HepG2 (cell line): ENCODE data around the gene ATP8A1. TPM values are rescaled to one million over a fixed set of nuclear protein-coding genes. Genes with fewer than 3 reads are reported as not detected.

Experiments
- ATAC-seq: fragments of 200-7000 bp; cut with Tn5 transposase; 3 replicates; pipeline ENCODE4 v1.9.1; 2020; ENCODE audit warnings: mild to moderate bottlenecking, moderate library complexity
- BruUV-seq: library from RNA; stranded (reverse); fragments of 400-500 nt; replicated peaks from 2 replicates; lab custom pipeline; 2021; lab: Mats Ljungman, UMichigan
- CTCF ChIA-PET: fragments of 300-600 bp; formaldehyde crosslinking; extraction: SDS; loops from one replicate; lab custom pipeline; 2021; ENCODE audit warnings: low total read pairs, inconsistent platforms, low intra/inter-chr PET ratio; lab: Yijun Ruan, JAX
- POLR2A ChIA-PET: fragments of 350-600 bp; sonication (Branson Sonifier 250); formaldehyde crosslinking; loops from one replicate; lab custom pipeline; 2020; ENCODE audit warnings: antibody characterized with exemption, inconsistent platforms; lab: Yijun Ruan, JAX
- DNase-seq: peaks from one replicate; pipeline ENCODE4 v3.0.0-alpha.2; 2015; ENCODE audit warnings: low spot score
- FAIRE-seq: peaks from 3 replicates; lab custom pipeline; 2011; peaks lifted over from hg19 to GRCh38; lab: Jason Lieb, UNC
- H2AFZ ChIP-seq: one replicate; pipeline ENCODE4 v1.6.1; 2011; ENCODE audit warnings: low read length, inconsistent platforms
- H3K27ac ChIP-seq: fragments of 300-600 bp; 3 replicates; pipeline ENCODE4 v1.8.0; 2011; ENCODE audit warnings: mixed run types, mild to moderate bottlenecking, mixed read lengths, low read length, inconsistent platforms; ENCODE audit not compliant: insufficient read depth; ENCODE audit errors: extremely low read length
- H3K27me3 ChIP-seq, 2 experiments: fragments of 200-600 bp in 1 of 2; 2 replicates in 1 of 2; 3 replicates in 1 of 2; pipeline versions ENCODE4 v1.6.0 to v1.8.0; 2011; ENCODE audit warnings: low read length in 2 of 2, mild to moderate bottlenecking in 2 of 2, moderate library complexity in 2 of 2, inconsistent platforms in 1 of 2; ENCODE audit not compliant: insufficient read depth in 2 of 2, control insufficient read depth in 1 of 2
- H3K36me3 ChIP-seq, 2 experiments: fragments of 200-600 bp in 1 of 2; replicated peaks in 1 of 2; 2 replicates in 1 of 2; 3 replicates in 1 of 2; pipeline versions ENCODE4 v1.5.1 to v1.8.0; 2011; ENCODE audit warnings: low read length in 2 of 2, inconsistent platforms in 1 of 2; ENCODE audit not compliant: insufficient read depth in 2 of 2, control insufficient read depth in 1 of 2
- H3K4me1 ChIP-seq: 2 replicates; pipeline ENCODE4 v1.5.1; 2012; ENCODE audit warnings: low read length, inconsistent platforms; ENCODE audit not compliant: insufficient read depth
- H3K4me2 ChIP-seq: 2 replicates; pipeline ENCODE4 v1.6.0; 2011; ENCODE audit warnings: low read depth, low read length, inconsistent platforms
- H3K4me3 ChIP-seq, 3 experiments: fragments of 200-600 bp in 1 of 3; sonication (generic), shearing (Covaris generic) in 1 of 3; replicated peaks in 1 of 3; 2 replicates each; pipeline ENCODE4 v1.5.1; 2011 to 2016; ENCODE audit warnings: low read length in 3 of 3, inconsistent platforms in 2 of 3, low read depth in 2 of 3, mild to moderate bottlenecking in 2 of 3, control low read depth in 1 of 3, mixed read lengths in 1 of 3; ENCODE audit not compliant: insufficient read depth in 1 of 3
- H3K79me2 ChIP-seq: one replicate; pipeline ENCODE4 v1.6.1; 2011; ENCODE audit warnings: low read length, inconsistent platforms; ENCODE audit not compliant: insufficient read depth
- H3K9ac ChIP-seq: 2 replicates; pipeline ENCODE4 v1.6.0; 2011; ENCODE audit warnings: mild to moderate bottlenecking, low read depth, low read length, inconsistent platforms; ENCODE audit not compliant: insufficient read depth
- H3K9me3 ChIP-seq: 2 replicates; pipeline ENCODE4 v1.5.1; 2012; ENCODE audit warnings: mild to moderate bottlenecking, low read length
- H4K20me1 ChIP-seq: 2 replicates; pipeline ENCODE4 v1.6.0; 2011; ENCODE audit warnings: inconsistent platforms, mild to moderate bottlenecking, low read length, moderate library complexity; ENCODE audit not compliant: insufficient read depth
- HCFC1 ChIP-seq: fragments of 150-350 bp; IDR thresholded peaks from 2 replicates; pipeline ENCODE4 v1.6.1; 2014; ENCODE audit warnings: low read depth, low read length
- HOXA7 ChIP-seq: sonication (generic); formaldehyde crosslinking; IDR thresholded peaks from 2 replicates; pipeline ENCODE4 v1.8.1; 2022; ENCODE audit warnings: mild to moderate bottlenecking, missing genetic modification reagents, moderate library complexity
- KLF6 ChIP-seq: IDR thresholded peaks from 2 replicates; pipeline ENCODE4 v1.8.0; 2016; ENCODE audit warnings: missing biosample characterization, missing genetic modification reagents
- PAF1 ChIP-seq: IDR thresholded peaks from 2 replicates; pipeline ENCODE4 v1.6.1; 2016; ENCODE audit warnings: missing genetic modification reagents, missing compliant biosample characterization
- RBAK ChIP-seq: sonication (generic); formaldehyde crosslinking; IDR thresholded peaks from 2 replicates; pipeline ENCODE4 v1.5.1; 2020; ENCODE audit warnings: mild to moderate bottlenecking, missing genetic modification reagents
- SRSF1 ChIP-seq: fragments of 200-400 bp; formaldehyde crosslinking; optimal IDR thresholded peaks from 2 replicates; pipeline ENCODE3; 2017; ENCODE audit warnings: mild to moderate bottlenecking, low read depth, low read length, moderate library complexity
- ZC3H4 ChIP-seq: sonication (generic); formaldehyde crosslinking; IDR thresholded peaks from 2 replicates; pipeline ENCODE4 v1.4.0; 2020; ENCODE audit warnings: missing genetic modification reagents, borderline replicate concordance
- ZFP36L1 ChIP-seq: sonication (generic); formaldehyde crosslinking; IDR thresholded peaks from 2 replicates; pipeline ENCODE4 v1.8.0; 2022; ENCODE audit warnings: mild to moderate bottlenecking, missing genetic modification reagents, moderate library complexity
- ZNF672 ChIP-seq: sonication (generic); formaldehyde crosslinking; IDR thresholded peaks from 2 replicates; pipeline ENCODE4 v1.8.1; 2022; ENCODE audit warnings: missing genetic modification reagents
- WGBS: methylation state at CpG from one replicate; pipeline ENCODE4 v1.1.6; 2017; ENCODE audit warnings: low lambda C conversion rate; 5-methylcytosine and 5-hydroxymethylcytosine counted together
- in situ Hi-C: cut with HindIII; loops from 2 replicates; pipeline ENCODE4 v1.10.0; 2017; ENCODE audit warnings: low pct_unique_long_range_greater_than_20kb; ENCODE audit not compliant: extremely low pct_ligation_motif_present
- intact Hi-C: fragments of 100-400 bp; cut with micrococcal nuclease; formaldehyde crosslinking; loops from one replicate; pipeline ENCODE4 v1.10.0; 2022; ENCODE audit not compliant: unreplicated experiment
- polyA plus RNA-seq, 8 experiments: library from polyadenylated mRNA; depleted of rRNA in 3 of 8; stranded (reverse) in 7 of 8; unstranded in 1 of 8; fragments of >200 nt; fragmentation: Illumina TruSeq in 4 of 8; extraction: Trizol in 4 of 8; gene quantifications; 2 replicates each; pipeline versions ENCODE4 v1.2.1 to v1.2.3, GENCODE V29; 2011 to 2016; ENCODE audit warnings: low read depth in 4 of 8, missing spikeins in 1 of 8, mixed read lengths in 1 of 8; ENCODE audit not compliant: insufficient read depth in 1 of 8
- total RNA-seq, 5 experiments: library from RNA; depleted of rRNA; stranded (reverse); fragments of >200 nt; fragmentation: Illumina TruSeq; extraction: Trizol; gene quantifications; 2 replicates each; pipeline ENCODE4 v1.2.3, GENCODE V29; 2016; ENCODE audit warnings: low read depth in 1 of 5

Gene ATP8A1
- total and polyA plus RNA-seq, 2 of the 13 experiments (the other 11 are each of a cell fraction or from before 2014, with no cell fraction given), result 1.7 to 6.2 TPM

DNA sequence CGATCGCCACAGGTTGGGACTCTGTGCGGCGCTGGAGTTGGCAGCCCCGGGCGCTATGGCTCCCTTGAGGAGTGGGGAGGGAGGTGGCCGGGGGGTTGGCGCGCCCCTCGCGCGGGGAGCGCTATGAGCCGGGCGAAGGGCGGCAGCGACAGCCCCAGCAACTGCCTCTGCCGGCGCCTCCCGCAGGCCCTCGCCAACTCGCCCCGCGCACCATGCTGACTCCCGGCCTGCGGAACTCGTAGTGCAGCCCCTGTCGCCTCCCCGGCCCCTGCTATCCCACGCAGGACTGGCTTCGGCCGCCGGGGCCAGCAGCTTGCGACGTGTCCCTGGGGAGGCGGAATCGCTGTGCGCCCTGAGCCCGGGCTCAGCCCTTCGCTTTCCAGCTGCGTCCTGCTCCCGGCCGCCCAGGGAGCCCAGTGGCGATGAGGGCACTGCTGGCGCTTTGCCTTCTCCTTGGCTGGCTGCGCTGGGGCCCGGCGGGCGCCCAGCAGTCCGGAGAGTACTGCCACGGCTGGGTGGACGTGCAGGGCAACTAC is 259.2 kb downstream of the ATP8A1 start:
- no peak overlapping the region for H2AFZ ChIP-seq
- no peaks in the 10 kb centered on the region for H3K36me3 ChIP-seq
- H3K27me3 ChIP-seq, result peaks cover 2 to 50% of the 10 kb centered on the region in 2 experiments
- CTCF ChIA-PET, result no interaction called here
- in situ Hi-C loops, result no loop called here
- no peaks in the 10 kb centered on the region for H3K79me2 ChIP-seq
- FAIRE-seq, result no peak
- H3K27ac ChIP-seq, result no peak overlapping the region
- no peak overlapping the region for H3K4me2 ChIP-seq
- H3K9ac ChIP-seq, result no peak overlapping the region
- no peaks in the 10 kb centered on the region for H3K9me3 ChIP-seq
- WGBS, result no CpG with 5 or more reads among the region's 52 CpGs
- H3K4me1 ChIP-seq, result no peaks in the 10 kb centered on the region
- no TSS peak for BruUV-seq
- no peak overlapping the region for H3K4me3 ChIP-seq
- TF ChIP-seq ZC3H4 (CRISPR knock-in tag), result no peak
- no peak for TF ChIP-seq HCFC1
- no peak for TF ChIP-seq KLF6
- no peak for TF ChIP-seq ZFP36L1 (CRISPR knock-in tag)
- TF ChIP-seq PAF1 (CRISPR knock-in tag), result no peak
- no peak for TF ChIP-seq RBAK (CRISPR knock-in tag)
- TF ChIP-seq ZNF672, result no peak
- TF ChIP-seq SRSF1, result no peak
- TF ChIP-seq HOXA7 (CRISPR knock-in tag), result no peak
- TF ChIP-seq, all 625 proteins: peak for 0
- no peak for DNase-seq
- POLR2A ChIA-PET, result no interaction called here
- intact Hi-C loops, result no loop called here
- peak; percentile 13; the same call in 2 of the 3 replicates for ATAC-seq
- H4K20me1 ChIP-seq, result no peaks in the 10 kb centered on the region
